Lower leg skin (tissue), 3 donors: ENCODE results near the gene PTPA.

Experiments used
- CTCF ChIP-seq, 3 donors: fragments of 450-650 bp; IDR thresholded peaks; one replicate each; pipeline ENCODE4 v1.5.1; 2016; ENCODE audit warnings: antibody characterized with exemption in 3 of 3, mild to moderate bottlenecking in 3 of 3, moderate library complexity in 2 of 3
- POLR2A ChIP-seq, 2 donors: fragments of 450-650 bp; IDR thresholded peaks; one replicate each; pipeline ENCODE4 v1.6.1; 2016 to 2017; ENCODE audit warnings: antibody characterized with exemption in 2 of 2, mild to moderate bottlenecking in 1 of 2, moderate library complexity in 1 of 2

- no peak for TF ChIP-seq CTCF (IDR thresholded peaks at IDR 0.05)
- no peak for TF ChIP-seq POLR2A (IDR thresholded peaks at IDR 0.05)
Measured at GRCh38 chr9:129187042-129187441, 75.8 kb downstream of the PTPA start.
